Myocyte (in vitro differentiated cells): ENCODE data around the gene SMARCB1. TPM values are rescaled to one million over a fixed set of nuclear protein-coding genes. Genes with fewer than 3 reads are reported as not detected.
"Not testable (repeated sequence)": the region's sequence is repeated elsewhere in the genome, so short reads cannot be mapped to it uniquely, and the experiment has no call there.

Experiments
- DNase-seq: peaks from one replicate; pipeline ENCODE4 v3.0.0-alpha.2; 2012; ENCODE audit warnings: low read depth
- total RNA-seq: library from RNA; depleted of rRNA; stranded (reverse); fragments of >200 nt; gene quantifications from 2 replicates; pipeline ENCODE4 v1.2.3, GENCODE V29; 2014

SMARCB1 gene
- total RNA-seq, 1 donor from 2014 or later, result 58.8 TPM

DNA sequence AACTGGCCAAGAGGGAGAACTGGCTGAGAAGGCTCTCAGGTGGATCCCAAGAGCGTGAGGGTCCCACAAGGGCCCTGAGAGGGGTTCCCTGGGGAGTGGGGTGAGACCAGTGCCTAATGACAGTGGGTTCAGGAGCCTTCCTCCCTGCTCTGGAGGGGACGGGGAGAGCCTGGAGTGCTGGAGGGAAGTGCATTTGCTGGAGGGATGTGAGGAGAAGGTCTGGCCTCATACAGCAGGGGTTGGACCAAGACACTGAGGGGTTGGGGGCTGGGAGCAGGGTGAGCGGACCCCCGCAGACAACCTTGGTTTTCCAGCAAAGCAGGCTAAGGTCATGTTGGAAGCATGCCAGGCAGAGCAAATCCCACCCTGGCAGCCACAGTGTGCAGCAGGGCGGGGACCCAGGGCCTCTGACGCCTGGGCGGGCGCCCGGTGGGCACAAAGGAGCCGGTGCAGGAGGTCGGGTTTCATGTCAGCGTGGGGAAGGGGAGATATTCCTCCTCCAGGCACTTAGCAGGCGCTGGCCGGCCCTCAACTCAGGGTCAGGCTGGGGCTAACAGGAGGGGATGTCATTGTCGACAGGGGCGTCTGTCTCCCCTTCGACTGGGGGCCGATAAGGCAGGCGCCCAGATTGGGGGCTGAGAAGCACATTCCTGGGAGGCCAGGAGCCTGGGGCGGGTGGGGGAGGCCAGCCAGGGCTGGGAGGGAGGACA lies 55.1 kb downstream of the SMARCB1 start:
- no peak for DNase-seq

DNA sequence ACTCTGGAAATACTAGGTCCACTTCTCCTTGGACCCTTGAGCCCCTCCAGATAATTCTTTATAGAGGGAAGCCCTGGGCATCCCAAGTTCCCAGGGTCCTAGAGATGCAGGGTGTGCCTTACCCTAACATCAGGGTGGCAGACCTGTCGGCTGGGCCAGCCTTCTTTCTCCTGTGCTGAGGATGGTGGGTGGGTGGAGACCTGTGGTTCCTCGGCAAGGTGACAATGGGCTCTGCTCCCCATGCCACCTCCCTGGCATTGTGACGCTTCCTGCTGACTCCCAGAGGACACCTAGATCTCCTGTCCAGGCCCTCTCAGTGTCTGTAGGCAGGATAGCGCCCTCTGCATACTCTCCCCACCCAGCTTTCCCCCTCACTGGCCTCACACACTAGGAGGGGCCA lies 55.8 kb downstream of the SMARCB1 start:
- DNase-seq, result no peak

DNA sequence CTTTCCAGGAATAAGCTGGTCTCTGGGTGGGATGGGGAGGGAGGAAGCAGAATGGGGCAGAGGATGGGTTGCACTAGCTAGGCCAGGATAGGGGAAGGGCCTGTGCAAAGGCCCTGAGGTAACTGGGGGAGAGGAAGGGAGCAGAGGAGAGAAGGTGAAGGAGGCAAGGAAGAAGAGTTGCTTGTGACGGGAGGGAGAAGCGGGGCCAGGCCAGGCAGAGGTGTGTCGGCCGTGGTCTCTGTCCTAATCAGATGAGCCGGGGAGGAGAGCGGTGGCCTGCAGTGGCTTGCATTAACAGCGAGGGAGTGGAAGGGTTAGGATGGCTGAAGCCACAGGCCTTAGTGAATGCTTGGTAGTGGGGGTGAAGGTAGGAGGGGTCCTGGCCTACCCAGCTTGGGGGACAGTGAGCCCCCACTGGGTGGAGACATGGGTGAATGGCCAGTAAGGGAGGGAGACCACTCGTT lies 58.0 kb downstream of the SMARCB1 start:
- no peak for DNase-seq

DNA sequence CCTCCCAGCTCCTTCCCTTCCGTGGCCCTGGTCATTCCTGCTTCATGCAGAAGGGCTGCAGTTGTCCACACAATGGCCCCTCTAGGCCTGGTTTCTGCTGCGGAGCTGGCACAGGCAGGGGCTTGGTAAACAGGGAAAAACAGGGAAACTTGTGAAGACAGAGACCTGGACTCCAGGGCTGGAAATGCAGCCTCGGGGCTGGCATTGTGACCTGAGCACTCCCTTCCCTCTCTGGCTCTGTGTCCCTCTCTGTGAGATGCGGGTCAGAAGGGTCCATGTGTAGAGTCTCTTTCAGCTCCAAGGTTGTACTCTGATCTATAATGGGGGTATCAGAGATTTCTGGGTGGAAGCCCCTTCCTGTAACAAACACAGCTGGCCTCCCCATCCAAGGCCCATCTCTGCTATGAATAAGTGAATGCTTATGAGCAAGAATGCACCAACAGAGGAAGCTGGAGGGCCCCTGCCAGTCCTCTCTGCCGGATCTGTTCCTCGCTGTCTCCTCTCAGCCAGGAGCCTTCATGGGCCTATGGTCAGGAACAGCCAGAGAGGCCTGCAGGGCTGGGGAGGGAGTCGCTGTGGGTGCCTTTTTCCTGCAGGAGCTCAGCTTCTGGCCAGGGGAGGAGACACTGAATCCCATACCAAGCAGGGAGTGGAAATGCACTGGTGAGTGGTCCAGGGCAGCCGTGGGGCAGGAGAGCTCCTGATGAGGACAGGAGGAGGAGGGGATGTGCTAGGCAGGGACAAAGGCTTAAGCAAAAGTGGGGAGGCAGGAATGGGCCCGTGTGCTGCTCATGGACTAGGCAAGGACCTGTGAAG lies 58.7 kb downstream of the SMARCB1 start:
- no peak for DNase-seq

DNA sequence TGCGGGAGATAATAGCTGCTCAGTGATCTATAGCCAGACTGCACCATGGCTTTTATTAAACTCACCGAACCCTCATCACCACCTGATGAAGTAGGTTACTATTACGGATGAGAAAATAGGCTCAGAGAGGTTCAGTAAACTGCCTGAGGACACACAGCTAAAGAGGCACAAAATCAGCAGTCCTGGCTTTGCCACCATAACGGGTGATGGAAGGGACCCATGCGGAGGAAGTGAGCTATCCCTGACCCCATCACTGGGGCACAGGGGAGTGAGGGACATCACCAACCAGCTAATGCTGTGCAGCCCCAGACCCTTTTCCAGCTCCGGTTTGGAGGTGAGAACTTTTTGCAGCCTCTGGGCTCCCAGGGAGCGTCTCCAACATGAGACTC lies 59.3 kb downstream of the SMARCB1 start:
- DNase-seq, result no peak

DNA sequence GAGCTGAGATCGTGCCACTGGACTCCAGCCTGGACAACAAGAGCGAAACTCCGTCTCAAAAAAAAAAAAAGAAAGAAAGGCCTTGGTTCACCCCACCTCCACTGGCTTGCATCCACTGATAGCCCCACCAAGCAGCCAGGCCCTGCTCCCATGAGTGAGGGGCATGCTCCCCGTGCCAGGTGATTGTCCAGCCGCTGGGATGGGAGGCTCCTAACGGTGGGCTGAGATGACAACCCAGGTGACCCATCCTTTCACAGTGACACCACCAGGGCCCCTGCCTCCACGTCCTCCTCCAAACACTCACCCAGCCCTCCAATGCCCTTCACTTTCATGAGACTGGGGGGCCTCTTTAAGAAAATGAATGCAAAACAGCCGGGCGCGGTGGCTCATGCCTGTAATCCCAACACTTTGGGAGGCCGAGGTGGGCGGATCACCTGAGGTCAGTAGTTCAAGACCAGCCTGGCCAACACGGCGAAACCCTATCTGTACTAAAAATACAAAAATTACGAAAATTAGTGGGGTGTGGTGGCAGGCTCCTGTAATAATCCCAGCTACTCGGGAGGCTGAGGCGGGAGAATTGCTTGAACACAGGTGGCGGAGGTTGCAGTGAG lies 60.6 kb downstream of the SMARCB1 start:
- DNase-seq, result no peak

DNA sequence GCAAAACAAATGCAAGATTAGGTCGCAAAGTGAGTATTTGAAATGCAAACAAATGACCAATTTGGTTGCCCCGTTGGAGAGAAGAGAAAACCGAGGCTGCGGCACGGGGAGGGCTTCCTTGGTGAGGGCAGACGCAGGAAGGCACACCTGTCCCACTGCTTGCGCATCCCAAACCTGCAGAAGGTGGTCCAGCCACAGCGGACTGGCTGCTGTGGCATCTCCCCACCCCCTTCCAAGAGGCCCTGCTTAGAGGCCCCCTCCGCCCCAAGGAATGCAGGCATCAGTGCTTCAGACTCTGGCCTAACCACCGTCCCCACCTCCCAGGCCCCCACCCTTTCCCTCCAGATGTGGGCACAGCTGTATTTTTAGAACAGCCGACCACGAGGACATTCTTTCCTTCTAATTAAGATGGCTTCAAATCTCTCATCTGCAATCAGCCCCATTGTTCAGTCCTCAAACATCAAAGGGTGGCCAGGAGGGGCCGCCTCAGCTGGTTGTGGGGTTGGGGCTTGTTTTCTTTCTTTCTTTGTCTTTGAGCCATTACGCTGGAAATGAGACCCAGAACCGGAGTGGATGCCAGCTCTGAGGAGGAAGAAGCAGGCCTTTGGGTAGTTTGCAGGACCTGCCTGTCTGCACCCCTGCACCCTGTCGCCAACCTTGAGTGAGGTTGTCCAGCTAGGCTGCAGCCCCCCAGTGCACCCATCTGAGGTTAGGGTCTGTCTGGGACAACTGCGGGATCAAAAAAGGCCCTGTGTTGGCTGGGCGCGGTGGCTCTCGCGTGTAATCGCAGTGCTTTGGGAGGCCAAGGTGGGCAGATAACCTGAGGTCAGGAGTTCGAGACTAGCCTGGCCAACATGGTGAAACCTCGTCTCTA lies 61.5 kb downstream of the SMARCB1 start:
- no peak for DNase-seq

DNA sequence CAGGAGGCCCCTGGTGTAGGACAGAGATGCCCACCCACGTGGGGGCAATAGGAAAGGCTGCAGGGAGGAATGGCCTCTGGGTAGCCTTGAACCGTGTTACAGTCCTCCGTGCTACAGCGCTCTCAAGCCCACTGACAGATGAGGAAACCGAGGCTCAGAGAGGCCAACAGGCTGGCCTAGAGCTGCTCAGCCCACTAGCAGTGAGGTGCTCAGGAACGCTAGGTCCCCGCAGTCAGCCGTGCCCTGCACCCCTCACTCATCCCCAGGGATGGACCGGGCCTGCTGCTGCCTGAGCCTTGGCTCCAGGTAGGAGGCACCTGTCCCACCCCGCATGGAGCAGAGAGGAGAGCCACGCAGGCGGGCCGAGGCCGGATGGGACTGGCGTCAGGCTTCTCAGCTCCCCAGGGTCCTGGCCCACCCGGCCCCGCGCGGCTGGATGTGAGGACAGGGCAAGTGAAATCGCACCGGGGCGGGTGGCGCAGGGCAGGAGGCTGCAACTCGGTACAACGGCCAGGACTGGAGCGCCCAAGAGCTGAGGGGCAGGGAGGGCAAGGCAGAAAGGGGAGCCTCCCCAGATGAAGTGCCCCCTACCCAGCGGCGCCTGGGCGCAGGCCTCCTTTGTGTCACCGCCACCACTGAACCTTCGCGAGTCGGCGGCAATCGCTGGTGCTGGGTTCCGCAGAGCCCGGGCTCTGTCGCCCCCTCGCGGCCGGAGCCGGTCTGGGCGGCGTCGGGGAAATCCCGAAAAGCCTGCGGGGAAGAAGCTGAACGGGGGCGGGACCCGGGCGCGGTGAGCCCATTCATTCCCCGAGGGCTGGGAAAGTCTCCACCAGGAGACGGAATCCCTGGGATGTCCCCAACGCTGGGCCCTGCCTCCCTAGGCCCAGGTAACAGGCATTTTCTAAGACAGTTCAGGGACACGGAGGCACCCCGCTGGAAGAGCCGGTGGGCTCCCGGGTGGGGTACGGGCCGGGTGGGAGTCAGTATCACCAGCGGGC lies 62.5 kb downstream of the SMARCB1 start:
- DNase-seq, result peak; percentile 73

DNA sequence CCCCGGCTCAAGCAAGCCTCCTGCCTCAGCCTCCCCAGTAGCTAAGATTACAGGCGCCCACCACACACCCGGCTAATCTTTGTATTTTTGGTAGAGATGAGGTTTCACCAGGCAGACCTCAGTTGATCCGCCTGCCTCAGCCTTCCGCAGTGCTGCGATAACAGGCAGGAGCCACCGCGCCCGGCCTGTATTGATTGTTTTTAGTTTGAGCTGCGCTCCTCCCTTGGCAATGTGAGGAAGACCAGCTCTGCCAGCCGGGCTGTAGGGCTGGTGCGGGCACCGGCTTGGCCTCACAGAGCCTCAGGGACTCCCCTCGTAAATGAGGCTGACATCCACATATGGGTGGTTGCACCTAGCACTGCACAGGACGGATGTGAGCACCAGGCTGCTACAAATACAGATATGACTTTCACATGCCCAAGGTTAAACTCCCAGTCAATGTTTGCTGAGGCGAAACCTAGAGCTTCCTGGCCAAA lies 63.4 kb downstream of the SMARCB1 start:
- DNase-seq, result no peak

DNA sequence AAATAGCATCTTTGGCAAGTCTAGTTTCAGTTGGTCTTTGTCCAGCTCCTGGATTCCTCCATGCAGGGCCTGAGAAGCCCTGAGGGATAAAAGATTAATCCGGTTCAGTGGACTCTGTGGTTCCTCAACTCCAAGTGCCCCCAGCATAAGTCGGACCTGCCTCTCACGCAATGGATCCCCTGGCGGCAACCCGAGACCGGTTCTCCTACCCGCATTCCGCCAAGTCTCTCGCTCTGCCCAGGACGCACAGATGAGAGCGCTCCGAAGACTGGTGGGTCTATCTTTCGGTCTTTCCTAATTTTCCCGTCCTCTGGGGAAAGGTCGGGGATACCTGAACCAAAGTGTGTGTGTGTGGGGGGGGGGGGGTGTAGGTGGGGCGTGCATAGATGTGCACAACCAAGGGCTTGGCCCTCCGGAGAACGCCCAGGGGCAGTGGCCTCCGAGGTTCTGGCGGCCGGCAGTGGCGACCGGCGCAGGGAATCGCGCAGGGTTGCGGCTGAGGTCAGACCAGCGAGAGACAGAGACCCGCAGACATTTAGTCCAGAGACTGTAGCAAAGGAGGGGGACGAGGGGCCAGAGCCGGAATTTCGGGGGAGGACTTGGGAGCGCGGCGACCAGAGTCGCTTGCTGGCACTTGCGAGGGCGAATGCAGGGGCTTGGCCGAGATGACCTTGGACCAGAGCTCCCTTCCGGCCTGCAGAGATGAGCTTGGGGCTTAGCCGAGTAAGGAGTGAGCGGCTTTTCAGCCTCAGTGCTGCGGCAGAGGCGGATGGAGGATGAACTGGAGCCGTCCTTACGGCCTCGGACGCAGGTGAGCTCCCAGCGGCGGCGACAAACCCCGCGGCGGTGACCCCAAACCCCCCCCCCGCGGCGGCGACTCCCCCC lies 70.2 kb downstream of the SMARCB1 start:
- DNase-seq, result peak; percentile 35

DNA sequence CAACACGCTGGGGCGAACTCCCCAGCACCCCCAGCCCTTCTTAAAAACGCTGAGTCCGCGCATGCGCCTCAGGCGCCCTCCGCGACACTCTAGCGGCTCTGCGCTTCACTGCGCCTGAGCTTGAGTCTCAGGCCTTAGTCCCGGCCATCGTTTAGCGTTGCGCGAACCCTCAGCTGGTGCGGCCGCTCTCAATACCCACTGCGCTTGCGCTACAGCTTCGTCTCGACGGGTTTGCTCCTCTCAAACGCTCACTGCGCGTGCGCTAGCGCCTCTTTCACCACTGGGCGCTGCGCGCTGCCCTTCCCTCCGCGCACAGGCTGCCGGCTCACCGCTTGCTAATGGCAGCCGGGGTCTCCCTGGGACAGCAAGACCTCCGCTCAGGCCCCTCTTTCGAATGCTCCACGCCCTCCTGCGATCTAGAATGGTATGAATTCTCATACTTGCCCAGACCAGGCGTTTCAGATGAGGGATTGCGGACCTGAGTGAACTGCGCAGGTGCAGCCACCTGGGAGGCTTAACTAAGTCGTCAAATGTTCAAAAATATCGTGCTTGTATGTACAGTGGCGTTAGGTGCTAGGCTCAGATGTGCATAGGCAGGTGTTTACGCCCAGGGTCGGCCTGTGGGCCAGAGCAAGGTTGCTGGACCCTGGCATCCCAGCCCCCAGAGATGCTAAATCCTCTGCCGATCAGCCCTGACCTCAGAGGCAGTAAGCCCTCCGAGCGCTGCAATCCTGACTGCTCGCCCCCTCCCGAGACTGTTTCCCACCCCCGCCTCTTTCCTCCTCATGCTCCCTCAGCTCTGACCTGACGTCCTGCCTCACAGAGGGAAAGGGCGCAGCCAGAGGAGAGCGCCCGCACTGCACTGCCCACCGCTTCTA lies 71.1 kb downstream of the SMARCB1 start, which contains the start of gene SLC2A11:
SLC2A11 (plus strand) TSS at position 270 of the 878 bp plus-strand sequence; CDS start at position 395, 125 bp downstream.
- DNase-seq, result peak; percentile 99

DNA sequence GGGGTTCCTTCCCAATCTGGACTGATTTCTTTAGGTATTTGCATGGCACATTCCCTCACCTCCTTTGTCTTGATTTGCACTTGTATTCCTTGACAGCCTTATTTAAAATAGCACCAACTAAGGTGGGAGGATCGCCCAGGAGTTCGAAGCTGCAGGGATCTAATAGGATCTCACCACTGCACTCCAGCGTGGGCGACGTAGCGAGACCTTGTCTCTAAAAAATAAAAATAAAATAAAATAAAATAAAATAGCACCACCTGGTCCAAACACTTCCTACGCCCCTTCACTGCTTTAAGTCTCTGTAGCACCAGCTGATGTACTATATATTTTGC lies 71.7 kb downstream of the SMARCB1 start:
- DNase-seq, result no peak

DNA sequence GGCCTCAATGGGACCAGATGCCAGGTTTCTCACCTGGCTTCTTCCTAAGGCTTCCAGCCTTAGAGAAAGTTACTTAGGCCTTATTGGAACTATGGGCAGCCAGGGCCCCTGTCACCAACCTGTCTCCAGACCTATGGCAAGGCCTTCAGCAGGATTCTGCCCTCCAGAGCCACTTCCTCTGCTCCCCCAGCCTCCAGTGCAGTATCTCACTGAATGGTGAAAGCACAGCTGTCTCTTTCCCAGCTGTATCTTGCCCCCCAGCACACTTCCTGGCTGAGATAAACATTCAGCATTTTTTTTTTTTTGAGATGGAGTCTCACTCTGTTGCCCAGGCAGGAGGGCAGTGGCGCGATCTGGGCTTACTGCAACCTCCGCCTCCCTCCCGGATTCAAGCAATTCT lies 72.4 kb downstream of the SMARCB1 start:
- DNase-seq, result no peak

DNA sequence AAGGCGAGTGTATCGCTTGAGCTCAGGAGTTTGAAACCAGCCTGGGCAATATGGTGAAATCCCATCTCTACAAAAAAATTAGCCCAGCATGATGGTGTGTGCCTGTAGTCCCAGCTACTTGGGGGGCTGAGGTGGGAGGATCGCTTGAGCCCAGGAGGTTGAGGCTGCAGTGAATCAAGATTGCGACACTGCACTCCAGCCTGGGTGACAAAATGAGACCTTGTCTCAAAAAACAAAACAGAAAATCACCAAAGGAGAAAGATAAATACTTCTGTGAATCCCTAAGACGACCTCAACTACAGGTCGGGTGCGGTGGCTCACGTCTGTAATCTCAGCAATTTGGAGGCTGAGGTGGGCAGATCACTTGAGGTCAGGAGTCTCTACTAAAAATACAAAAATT lies 73.4 kb downstream of the SMARCB1 start:
- DNase-seq, result not testable (repeated sequence)

DNA sequence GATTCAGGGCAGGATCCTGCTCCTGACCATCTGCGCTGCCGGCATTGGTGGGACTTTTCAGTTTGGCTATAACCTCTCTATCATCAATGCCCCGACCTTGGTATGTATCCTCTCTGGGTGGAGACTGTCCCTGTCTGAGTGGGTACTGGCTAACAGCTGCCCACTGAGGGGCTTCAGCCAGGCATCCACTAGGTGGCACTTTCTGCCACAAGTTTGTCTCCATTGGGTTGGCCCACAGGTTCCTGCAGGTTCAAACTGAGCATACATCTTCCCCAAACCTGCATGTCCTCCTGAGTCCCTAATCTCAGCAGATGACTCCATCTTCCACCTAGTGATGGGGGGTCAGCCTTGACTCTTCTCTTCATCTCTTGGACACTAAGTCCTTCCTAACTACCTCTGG lies 75.3 kb downstream of the SMARCB1 start:
- DNase-seq, result peak; percentile 51

DNA sequence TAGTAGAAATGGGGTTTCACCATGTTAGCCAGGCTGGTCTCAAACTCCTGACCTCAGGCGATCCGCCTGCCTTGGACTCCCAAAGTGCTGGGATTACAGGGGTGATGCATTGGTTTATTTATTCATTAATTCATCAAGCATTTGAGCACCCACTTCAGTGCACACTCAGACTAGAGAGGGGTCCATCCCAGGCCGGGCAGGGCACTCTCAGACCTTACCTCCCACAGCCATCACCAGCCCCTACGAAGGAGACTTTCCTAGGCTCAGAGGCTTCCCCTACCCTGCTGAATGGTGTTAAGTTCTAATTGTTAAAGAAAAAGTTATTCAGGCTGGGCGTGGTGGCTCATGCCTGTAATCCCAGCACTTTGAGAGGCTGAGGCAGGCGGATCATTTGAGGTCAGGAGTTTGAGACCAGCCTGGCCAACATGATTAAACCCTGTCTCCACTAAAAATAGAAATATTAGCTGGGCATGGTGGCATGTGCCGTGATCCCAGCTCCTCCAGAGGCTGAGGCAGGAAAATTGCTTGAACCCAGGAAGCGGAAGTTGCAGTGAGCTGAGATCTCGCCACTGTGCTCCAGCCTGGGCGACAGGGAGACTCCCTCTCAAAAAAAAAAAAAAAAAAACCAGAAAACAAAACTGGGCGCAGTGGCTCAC lies 77.9 kb downstream of the SMARCB1 start:
- peak; percentile 51 for DNase-seq

DNA sequence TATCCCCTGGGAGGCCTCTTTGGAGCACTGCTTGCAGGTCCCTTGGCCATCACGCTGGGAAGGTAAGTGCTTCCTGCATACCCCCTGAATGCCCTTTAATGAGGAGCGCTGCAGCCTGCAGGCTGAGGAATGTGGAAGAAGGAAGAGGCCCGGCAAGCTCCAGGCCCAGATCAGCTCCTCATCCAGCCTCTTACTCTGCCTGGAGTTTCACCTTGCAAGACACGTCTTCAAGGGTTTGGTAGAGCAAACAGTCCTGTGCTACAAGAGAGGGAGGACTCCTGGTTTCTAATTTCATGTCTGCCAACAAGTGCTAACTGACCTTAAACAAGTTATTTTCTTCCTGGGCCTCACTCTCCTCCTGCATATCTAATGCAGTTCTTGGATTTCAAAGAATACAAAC lies 81.8 kb downstream of the SMARCB1 start:
- DNase-seq, result no peak
